Hypothalamus (tissue), 51 donors: Measurements from ENCODE around the gene MAP3K21.

Experiments
- DNase-seq, 51 donors: peaks; one replicate each; lab custom pipeline; 2025; lab: John Stamatoyannopoulos, UW

Gene MAP3K21

DNA sequence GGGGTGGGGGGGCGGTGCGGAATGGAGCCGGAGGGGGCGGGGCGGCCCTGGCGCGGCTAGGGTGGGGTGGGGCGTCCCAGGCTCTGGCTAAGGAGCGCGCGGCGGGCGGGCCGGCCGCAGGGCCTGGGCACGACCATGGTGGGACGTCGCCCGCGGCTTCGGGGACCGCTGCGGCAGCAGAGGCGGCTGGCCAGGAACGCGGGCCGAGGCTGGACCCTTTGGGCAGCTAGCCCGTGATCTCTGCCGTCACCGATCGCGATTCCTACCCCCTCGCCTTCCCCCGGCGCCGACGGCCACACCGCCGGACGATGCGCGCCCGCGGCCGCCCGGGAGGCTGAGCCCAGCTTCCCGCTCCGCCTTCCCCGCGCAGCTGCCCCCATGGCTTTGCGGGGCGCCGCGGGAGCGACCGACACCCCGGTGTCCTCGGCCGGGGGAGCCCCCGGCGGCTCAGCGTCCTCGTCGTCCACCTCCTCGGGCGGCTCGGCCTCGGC lies at the start of gene MAP3K21:
Gene MAP3K21 (plus strand): TSS at position 74 of the 491 bp plus-strand sequence. CDS start 305 bp downstream, at position 379.
- peak in 1 of 51 donors; percentile 38 for DNase-seq

DNA sequence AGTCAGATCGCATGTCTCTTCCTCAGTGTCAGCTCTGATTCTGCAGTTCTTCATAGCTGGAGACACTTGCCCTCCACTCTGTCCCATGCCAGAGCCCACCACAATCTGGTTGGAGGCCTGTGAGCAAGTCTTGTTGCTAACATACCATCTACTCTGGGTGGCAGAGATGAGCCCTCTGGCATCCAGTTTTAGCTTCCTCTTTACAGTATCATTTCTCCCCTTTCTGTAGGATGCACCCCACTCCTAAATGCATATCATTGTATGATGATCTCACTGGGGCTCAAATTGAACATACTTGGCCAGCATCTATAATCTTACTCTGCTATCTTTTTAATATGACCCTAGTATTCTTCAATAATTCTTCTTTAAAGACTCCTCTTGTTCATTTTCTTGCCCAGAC lies 48.9 kb upstream of the MAP3K21 start:
- DNase-seq: no peak

DNA sequence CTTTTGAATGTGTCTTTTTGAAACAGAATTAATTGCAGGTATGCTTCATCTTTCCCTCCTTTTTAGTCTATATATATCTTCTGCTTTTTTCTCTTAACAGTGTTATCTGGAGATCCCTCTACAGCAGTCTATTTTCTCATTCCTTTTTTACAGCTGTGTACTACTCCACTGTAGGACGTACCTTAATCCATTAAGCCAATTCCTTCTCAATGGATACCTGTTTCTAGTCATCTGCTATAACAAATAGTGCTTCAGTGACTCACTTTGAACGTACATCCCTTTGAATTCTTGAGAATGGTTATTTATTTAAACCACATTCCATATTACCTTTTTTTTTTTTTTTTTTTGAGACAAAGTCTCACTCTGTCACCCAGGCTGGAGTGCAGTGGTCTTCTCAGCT lies 47.6 kb upstream of the MAP3K21 start:
- no peak for DNase-seq

DNA sequence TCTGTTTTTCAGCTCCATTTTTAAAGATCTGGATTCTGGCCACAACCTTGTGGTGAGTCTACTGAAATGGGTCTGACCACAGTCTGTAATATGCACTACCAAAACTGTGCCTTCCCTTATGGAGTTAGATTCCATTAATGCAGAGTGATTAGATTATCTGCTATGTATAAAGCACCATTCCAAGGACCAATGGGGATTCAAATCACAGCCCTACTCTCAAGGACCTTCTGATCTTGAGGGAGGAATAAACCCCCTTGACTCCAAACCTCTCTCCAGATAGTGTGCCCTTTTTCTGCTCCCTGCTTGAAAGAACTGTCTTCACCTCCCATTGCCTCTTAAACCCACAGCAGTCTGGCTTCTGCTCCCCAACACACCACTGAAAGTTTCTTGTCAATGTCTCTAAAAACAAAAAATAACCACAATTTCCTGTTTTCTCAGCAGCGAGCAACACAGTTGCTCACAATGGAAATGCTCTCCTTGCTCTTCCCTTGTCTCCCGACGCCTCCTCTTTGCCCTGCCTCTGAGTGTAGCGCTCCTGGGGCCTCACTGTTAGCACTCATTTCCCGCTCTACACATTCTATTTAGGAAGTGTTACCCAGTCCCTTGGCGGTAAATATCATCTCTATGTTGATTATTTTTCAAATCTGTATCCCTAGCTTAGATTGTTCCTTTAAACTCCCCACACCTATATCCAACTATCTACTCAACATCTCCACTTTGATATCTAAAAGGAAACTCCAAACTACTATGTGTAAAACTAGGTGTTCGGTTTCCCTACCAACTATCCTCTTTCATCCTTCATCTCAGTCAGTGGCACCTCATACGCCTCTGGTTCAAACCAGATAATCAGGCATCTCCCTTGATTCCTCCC lies 45.6 kb upstream of the MAP3K21 start:
- DNase-seq: no peak

DNA sequence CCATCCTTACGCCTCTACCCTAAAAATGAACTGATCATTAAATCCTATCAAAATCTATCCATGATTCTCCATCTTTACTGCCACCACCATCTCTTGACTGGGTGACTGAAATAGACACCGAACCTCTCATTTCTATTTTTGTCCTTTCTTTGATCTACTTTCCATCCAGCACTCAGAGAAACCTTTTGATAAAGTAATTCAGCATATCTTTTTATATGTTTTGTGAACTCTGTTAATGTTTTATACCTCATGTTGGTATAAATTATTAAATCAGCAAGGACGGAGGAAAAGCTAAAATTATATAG lies 45.0 kb upstream of the MAP3K21 start:
- DNase-seq: no peak

DNA sequence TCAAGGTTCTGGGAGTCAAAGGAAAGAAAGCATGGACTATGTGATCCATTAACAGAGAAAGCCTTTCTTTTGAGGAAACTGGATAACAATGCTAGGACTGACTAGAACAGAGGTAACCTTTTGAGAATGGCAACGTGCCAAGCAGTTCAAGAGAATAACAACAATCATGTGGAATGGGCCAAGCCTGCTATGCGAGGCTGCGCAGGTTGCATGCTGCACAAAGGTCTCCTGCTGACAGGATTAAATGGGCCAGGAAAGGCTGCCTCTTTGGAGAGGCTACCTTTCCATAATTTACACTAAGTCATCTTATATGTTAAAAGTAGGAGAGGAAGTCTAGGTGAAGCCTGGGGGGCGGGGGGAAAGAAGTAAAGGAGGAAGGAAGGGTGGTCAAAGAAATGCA lies 37.8 kb upstream of the MAP3K21 start:
- no peak for DNase-seq

DNA sequence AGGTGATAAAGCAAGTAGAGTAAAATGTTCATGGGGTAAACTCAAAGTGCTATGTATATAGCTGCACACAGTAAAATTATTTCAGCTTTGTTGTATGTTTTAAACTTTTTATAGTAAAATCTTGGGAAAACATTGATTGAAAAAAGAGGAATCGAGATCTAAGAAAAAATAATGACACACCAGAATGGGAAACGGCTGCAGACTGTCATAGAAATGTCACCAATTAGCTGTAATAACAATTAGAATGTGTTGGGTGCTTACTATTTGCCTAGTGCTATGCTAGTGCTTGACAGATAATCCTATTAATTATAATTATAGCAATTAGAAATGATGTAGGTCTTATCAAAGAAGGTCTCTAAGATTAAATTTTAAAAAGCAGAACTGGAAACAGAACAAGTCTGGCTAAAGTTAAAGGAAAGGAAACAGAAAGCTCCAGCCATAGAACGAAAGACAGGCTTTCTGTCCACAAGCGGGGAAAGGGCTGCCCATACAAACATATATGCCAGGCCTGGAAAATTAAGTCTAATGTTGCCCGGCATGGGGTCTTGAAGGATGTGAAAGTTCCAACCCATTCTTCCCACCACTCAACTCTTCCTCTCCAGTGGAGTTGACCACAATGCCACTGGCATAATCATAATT lies 37.0 kb upstream of the MAP3K21 start:
- DNase-seq: no peak

DNA sequence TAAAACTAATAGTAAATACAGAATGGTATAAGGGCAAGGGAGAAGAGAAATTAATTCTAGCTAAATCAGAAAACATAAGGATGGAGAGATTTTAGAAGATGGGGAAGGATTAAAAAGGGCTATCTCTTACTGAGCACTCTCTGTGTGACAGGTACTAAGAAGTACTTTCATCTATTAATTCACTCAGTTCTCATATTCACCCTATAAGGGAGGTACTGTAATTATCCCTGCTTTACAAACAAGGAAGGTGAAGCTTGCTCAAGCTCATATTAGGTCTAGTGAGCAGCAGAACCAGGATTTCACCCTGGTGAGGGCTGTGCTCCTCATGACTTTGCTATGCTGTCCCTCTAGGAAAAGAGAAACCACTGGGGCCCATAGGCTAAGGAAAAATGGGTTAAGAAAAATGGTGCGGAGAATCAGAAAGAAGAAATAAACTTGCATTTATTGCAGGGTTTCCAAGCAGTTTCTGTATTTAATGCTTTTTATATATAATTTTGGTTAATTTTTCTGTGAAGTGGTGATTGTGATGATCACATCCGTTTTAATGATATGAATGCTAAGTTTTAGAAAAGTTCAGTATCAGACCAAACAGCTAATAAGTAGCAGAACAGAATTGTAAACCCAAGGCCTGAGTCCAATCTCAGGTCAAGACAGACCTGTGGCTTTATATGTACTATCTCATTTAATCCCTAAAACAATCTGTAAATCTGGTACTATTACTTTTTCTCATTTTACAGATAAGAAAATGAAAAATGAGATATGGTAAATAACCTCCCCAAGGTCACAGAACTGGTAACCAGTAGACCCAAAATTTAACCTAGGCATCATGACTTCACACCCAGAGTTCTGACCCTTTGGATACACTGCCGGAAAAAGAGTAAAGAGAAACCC lies 33.7 kb upstream of the MAP3K21 start:
- DNase-seq: no peak

DNA sequence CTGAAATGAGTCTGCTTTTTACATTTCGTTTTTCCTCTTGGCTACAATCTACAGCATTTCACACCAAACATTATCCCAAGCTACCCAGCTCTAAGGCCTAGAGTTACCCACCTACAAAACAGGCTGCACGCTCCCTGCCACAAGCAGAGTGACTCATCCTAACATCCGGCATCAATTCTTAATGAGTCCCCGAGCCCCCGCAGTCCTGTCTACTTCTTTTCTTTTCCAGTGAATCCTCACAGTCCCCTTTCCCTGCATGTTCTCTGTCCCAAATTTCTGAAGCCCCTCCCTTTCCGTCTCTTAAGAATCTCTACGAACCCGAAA lies 32.6 kb upstream of the MAP3K21 start:
- peak in 9 of 51 donors; percentile 7 to 59 (median 29) for DNase-seq

DNA sequence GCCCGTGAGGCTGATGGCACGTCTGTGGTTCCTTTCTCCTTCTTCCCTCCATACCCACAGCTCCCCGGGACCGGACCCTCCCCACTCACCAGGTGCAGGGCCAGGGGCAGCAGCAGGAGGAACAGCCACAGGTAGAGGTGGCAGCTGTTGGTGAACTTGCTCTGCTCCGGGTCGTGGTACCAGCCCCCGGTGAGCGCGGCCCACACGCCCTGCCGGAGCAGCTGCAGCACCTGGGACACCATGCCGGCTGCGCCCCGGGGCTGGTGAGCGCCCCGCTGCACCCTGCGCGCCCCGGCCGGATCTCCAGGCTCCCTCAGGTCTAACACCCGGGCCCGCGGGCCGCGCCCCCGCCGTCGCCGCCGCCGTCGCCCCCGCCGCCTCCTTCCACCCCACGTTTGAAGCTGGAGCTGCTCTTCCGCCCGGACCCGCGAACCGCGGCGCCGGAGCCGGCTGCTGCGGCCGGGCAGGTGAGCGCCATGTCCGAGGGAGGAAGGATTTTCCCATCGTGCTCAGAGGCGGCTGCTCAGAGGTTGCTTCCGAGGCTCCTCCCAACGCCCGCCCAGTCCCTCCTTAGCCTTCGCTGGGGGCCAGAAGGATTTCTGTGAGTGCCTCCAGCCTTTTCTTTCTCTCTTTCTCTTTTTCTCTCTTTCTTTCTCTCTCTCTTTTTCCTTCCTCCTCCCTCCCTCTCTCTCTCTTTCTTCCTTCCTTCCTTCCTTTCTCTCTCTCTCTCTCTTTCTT lies 32.1 kb upstream of the MAP3K21 start, which contains the start of gene PCNX2:
Gene PCNX2 (minus strand): TSS at position 489 of the 738 bp plus-strand sequence. CDS start 247 bp downstream, at position 242.
- peak in 36 of 51 donors; percentile 5 to 61 (median 34) for DNase-seq

DNA sequence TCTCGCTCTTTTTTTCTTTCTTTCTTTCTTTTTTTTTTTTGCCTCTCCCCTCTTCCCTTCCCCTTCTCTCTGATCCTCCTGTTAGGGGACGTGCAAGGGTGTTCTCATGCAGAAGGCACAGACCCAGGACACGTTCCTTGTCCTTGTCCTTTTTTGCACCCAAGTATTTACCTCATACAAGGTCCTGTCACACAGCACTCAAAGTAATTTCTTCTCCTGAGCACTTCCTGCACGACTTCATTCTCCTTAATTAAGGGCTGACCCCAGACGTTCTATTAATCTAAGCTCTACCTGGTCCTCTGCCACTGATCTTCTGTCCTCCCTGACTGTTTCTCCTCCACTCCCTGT lies 31.6 kb upstream of the MAP3K21 start:
- no peak for DNase-seq

DNA sequence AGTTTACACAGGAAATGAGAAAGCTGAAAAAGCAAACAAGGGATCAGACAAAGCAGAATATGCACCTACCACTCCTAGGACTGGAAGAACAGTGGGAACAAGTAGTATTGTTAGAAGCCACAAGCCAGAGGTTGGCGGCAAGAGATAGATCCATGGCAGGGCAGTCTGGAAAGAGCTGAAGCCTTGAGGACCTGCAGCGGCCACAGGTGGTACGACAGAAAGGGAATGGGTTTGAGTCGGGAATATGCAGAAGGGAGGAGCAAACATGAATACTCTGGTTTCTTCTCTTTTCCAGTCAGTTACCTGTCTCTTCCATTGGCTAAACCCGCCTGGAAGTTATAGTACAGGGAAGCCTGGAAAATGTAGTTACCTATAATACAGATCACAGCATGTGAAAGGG lies 28.1 kb upstream of the MAP3K21 start:
- no peak for DNase-seq

DNA sequence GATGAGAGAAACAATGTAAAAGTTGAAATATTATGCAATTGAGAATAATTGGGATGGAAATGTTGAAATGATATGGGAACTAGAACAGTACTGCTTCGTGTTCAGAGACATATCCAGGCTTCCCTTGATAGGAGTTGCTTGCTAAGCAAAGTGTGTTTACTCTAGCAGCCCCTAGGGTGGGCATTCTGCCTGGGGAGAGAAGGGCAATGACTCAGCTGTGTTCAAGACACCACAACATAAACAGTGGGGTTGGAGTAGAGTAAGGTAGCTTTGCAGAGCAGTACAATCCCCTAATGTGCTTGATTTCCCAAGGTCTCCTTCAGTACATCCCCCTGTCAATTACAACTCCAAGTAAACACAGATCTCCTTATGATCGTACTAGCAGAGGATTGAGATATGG lies 27.2 kb upstream of the MAP3K21 start:
- no peak for DNase-seq

DNA sequence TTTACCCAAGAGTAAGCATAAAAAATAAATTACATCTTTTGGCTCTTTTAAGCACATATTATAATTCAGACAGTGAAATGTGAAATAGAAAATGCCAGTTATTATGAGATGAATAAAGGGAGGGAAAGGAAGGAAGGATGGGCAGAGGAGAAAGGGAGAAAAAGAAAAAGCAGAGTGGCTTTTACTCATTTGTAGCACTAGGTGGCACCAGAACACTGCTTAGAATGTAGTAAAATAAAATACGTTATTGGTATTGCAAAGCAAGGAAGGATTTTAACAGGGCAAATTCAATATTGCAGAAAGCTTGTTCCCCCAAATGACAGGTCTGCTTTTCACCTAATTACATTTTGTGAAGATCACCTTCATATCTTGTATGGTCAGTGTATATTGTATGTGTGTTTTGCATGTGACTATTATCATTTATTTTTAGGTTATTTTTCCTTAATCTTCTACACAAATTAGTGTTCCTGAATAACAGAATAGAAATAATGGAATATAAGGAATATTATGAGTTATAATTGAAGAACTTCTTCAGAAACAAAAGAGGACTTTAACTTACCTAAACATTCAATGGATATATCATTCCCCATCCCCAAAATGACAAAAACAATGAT lies 22.9 kb upstream of the MAP3K21 start:
- peak in 1 of 51 donors; percentile 29 for DNase-seq

DNA sequence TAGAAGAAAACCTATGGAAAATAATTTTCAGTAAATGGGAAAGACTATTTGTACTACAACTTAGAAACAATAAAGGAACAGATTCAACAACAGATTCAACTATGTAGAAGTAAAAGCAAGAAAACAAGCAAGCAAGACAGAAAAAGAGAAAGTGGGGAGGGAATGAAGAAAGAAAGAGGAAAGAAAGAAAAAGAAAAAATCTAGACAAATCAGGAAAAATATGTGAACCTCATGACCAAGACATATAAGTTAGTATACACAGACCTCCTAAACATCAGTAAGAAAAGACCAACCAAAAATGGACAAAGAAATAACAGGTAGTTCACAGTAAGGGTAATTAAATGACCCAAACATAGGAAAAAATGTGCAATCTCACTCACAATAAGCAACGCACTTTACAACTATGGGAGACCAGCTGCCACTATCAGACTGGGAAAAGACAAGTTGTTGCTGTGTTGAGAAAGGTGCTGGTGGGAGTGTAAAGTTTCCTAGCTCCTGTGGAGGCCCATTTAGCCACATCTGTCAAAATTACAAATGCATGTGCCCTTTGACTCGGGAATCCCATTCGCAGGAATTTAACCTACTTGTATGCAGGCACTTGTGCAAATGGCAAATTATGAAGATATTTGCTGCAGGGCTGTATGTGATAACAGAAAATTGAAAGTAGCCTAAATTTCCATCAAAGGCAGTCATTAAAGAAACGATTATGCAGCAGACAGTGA lies 13.9 kb upstream of the MAP3K21 start:
- no peak for DNase-seq

DNA sequence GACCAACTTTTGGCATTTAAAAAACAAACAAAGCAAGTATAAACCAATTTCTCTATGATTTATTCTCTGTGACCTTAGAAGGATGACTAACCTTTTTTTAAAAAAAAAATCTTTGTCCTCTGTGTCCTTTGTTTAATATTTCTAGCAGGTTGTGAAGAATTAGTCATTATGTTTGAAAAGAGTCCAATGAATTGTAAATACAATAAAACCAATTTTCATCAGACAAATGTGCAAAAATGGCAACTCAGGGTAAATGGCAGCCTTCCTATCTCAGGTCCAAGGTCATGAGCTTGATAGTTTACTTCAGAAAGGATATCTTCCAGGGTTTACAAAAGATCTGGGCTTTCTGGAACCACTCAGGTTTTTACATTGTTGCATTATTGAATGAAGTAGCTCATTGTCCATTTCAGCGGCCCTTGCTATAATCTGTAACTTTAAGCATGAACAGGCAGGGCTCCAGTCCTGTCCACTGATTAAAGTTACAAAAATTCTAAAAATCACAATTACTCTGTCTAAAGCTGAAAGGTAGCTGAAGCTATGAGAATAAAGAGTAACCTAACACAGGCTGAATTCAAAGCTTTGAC lies 11.7 kb upstream of the MAP3K21 start:
- no peak for DNase-seq

DNA sequence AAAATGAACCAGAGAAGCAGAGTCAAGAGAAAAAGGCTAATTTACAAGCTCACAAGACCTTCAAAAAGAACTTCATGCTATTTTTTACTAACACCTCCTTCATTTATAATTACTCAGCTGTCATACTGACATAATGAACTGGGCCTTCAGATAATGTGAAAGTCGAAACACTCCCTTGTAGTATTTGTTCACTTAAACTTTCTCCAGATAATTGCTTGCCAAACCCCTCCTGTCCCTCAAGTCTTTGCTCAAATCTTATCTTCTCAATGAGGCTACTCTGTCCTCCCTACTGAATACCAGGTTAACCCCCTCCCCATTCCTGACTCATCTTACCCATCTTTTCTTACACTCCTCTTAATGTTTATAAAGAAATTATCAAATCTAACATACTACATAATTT lies 11.1 kb upstream of the MAP3K21 start:
- no peak for DNase-seq

DNA sequence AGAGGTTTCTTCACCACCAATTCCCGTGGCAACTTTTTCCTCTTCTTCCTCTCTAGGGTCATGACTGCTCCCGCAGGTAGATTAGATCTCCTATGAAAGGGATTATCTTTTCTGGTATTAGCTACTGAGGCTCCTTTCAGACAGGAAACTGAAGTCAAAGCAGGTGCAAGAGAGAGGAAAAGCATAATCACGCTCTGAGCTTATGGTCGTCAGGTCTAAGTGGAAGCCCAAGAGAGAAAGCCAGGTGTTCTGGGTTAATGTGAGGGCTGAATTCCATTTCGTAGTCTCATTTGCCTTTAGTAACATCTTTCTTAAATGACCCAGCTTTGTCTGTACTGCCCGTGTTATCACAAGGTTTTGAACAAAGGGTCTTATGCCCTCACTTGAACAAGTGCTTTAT lies 8.3 kb upstream of the MAP3K21 start:
- no peak for DNase-seq

DNA sequence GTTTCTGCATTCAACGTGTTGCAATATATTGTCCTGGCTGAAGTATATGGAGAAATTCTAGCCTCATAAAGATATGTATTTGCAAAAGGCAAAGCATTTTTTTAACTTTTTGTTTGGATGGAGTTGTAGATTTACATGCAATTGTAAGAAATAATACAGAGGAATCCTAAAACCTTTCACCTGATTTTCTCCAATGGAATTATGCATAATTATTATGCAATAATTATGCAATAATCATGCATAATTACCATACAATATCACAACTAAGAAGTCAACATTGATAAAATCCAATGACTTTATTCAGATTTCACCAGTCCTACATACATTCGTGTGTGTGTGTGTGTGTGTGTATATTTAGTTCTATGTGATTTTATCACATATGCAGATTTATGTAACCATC lies 7.5 kb upstream of the MAP3K21 start:
- DNase-seq: no peak
